Muscle layer of colon (tissue), 2 donors: ENCODE results near the gene MFAP3.

Experiments
- H3K27ac ChIP-seq: one replicate; pipeline ENCODE4 v1.7.0; 2013; ENCODE audit warnings: low read depth, mild to moderate bottlenecking, low read length, moderate library complexity
- H3K27me3 ChIP-seq, 2 donors: one replicate each; pipeline ENCODE4 v1.7.0; 2013; ENCODE audit warnings: low read length in 2 of 2, mild to moderate bottlenecking in 2 of 2; ENCODE audit not compliant: insufficient read depth in 2 of 2, control insufficient read depth in 1 of 2
- H3K36me3 ChIP-seq: one replicate; pipeline ENCODE4 v1.7.0; 2013; ENCODE audit warnings: mild to moderate bottlenecking, low read length; ENCODE audit not compliant: insufficient read depth
- H3K4me1 ChIP-seq: one replicate; pipeline ENCODE4 v1.7.0; 2013; ENCODE audit warnings: mild to moderate bottlenecking, low read length; ENCODE audit not compliant: insufficient read depth
- H3K4me3 ChIP-seq, 2 donors: one replicate each; pipeline ENCODE4 v1.7.0; 2013; ENCODE audit warnings: low read length in 2 of 2, low read depth in 1 of 2, mild to moderate bottlenecking in 1 of 2, moderate library complexity in 1 of 2
- H3K9ac ChIP-seq: one replicate; pipeline ENCODE4 v1.7.0; 2013; ENCODE audit warnings: low read length
- H3K9me3 ChIP-seq: one replicate; pipeline ENCODE4 v1.7.0; 2013; ENCODE audit warnings: mild to moderate bottlenecking, low read length
- donor health status: abdominal sarcoma.
- donor health status: Adenocarcinoma of cecum.

MFAP3 gene

DNA sequence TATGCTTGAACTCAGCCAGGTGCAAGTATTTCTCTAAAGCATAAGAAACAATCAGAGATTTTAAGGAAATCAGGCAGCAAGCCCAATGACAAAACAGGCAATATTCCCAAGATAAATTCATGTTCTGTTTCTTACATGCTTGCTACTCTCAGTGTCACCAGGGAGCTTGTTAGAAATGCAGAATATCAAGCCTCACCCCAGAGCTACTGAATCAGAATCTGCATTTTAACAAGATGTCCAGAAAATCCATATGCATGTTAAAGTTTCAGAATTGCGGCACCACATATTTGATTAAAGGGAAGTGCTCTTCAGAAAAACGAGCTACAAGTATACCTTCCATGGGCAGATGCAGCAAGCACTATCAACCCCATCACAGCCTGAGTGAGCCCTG lies 54.4 kb downstream of the MFAP3 start:
- Histone ChIP-seq H3K27ac (no peak overlapping the region), H3K9ac (no peak overlapping the region)

DNA sequence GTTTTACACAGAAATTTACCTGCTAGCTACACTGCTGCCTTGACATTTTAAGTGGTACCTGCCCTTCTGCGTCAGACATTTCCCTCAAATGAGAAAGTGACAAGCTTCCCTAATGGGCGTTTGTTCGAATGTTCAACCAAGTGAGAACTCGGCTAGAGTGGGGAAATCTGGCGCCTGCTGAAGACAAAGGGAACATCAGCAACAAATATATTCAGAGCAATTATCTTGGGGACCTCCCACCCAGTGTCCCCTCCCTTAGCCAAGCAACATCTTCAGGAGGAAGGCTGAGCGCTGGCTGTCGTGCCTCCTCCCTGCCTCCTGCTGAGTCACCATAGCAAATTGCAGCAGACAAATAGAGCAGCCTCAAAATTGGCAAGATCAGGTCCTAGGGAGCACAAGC lies 57.1 kb downstream of the MFAP3 start:
- Histone ChIP-seq H3K27me3 (no peaks in the 10 kb centered on the region), H3K9me3 (no peaks in the 10 kb centered on the region), H3K4me1 (peaks cover 5% of the 10 kb centered on the region), H3K4me3 (no peak overlapping the region), H3K27ac (no peak overlapping the region), H3K9ac (no peak overlapping the region), H3K36me3 (no peaks in the 10 kb centered on the region)

More for the DNA sequence above, 54.4 kb downstream of the MFAP3 start:
- Histone ChIP-seq H3K4me1 (peaks cover 5% of the 10 kb centered on the region), H3K27me3 (no peaks in the 10 kb centered on the region), H3K9me3 (no peaks in the 10 kb centered on the region), H3K4me3 (no peak overlapping the region), H3K36me3 (no peaks in the 10 kb centered on the region)

DNA sequence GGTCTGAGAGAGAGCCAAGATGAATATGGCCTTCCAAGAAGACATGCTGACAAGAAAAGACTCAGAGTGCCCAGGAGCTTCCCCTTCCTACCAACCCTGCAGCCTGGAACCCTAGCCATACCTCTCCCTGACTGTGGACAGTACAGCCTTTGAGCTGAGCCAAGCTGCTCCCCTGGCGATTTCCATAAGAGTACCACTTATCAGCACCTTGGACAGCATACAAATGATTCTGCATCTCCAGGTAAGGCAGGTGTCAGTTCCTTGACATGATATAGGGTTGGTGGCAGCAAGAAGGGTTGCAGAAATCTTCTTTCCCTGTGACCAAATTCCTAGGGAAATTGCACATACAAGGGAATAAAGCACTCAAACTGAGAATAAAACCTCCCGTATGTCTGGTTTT lies 58.3 kb downstream of the MFAP3 start:
- Histone ChIP-seq H3K4me3 (no peak overlapping the region), H3K4me1 (peaks cover 5% of the 10 kb centered on the region), H3K9me3 (no peaks in the 10 kb centered on the region), H3K27ac (no peak overlapping the region), H3K27me3 (no peaks in the 10 kb centered on the region), H3K36me3 (no peaks in the 10 kb centered on the region), H3K9ac (no peak overlapping the region)

DNA sequence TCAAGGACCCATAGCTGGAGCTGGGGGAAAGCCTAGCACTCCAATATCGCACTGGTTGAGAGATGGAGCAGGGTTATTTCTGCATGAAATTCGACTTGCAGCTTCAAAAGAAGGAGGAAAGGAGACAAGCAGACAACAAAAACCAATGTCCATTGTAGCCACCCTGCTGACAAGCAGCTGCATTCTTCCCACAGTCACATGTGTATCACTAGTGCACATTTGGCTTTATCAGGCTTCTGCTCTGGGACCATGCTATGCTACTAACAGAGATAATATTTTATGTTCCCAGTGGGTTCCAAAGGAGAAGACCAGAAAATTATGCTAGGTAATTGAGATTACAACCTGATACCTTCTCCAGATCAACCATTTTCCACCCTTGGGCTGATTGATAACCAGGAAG lies 59.7 kb downstream of the MFAP3 start:
- H3K27ac ChIP-seq = no peak overlapping the region
- H3K36me3 ChIP-seq = no peaks in the 10 kb centered on the region
- no peaks in the 10 kb centered on the region for H3K27me3 ChIP-seq
- no peak overlapping the region for H3K4me3 ChIP-seq
- H3K4me1 ChIP-seq = no peaks in the 10 kb centered on the region
- no peak overlapping the region for H3K9ac ChIP-seq
- no peaks in the 10 kb centered on the region for H3K9me3 ChIP-seq

DNA sequence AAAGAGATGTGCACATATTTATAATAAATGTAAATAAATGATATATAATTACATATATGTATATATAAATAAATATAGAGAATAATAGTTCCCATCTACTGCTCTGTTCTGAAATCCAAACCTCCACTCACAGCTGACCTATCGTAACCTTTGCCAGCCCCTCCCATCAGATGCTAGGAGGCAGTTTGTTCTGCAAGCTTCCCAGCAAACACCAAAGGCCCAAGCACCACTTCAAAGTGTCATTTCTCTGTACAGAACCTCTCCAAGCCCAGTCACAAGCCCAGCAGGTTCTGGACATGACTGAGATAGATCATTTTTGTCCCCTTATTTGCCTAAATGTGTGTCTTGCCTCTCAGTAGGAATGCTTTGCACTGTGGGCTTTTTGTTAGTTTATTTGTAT lies 62.4 kb downstream of the MFAP3 start:
- Histone ChIP-seq H3K27ac (no peak overlapping the region), H3K27me3 (no peaks in the 10 kb centered on the region), H3K4me1 (no peaks in the 10 kb centered on the region), H3K9me3 (no peaks in the 10 kb centered on the region), H3K4me3 (no peak overlapping the region), H3K9ac (no peak overlapping the region), H3K36me3 (no peaks in the 10 kb centered on the region)

DNA sequence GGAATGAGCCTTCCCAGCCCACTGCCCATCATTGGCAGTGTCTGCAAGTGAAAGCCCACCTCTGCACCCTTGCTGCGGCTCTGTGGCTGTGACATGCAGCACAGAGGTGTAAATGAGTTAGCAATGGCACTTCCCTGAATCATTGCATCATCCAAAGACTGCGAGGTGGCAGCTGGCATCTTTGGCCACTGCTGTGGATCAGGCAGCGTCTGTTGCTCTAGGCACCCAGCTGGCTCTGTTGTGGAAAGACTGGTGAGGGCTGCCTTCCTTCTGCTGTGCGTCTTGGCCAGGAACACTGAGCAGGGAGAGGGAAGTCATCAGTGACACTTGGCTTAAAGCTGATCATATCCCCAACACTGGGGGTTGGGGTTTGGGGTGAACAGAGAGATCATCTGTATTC lies 64.5 kb downstream of the MFAP3 start:
- H3K36me3 ChIP-seq = no peaks in the 10 kb centered on the region
- no peak overlapping the region for H3K4me3 ChIP-seq
- H3K27me3 ChIP-seq = no peaks in the 10 kb centered on the region
- no peaks in the 10 kb centered on the region for H3K9me3 ChIP-seq
- no peak overlapping the region for H3K27ac ChIP-seq
- no peak overlapping the region for H3K9ac ChIP-seq
- no peaks in the 10 kb centered on the region for H3K4me1 ChIP-seq
